ENCODE data around the gene PIK3AP1. TPM values are rescaled to one million over a fixed set of nuclear protein-coding genes. Genes with fewer than 3 reads are reported as not detected.
A peak's percentile ranks its signal among the peaks of the same experiment; 100 is the strongest.

The PIK3AP1 gene
- total RNA-seq, 1 experiment from 2014 or later, result 1.6 TPM

DNA sequence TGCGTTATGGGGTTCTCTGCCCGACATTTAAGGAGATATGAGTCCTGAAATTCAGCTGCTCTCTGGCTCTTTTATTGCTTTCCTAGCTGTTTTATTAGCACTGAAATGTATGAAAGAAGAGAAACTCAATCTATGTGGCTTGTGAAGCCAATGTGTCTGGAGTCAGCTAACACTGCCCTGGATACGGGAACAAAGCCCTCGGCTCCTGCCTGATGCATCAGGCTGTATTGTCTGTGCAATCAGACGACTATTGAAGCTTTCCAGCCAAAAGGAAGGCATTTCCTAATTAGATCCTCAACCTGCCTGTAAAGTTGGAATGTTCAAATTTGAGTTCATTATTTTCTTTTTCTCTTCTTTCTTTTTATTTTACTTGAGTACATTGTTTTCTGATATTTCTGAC, 111.5 kb downstream of the PIK3AP1 start:
- intact Hi-C loops (cut with micrococcal nuclease; ENCODE audit: unreplicated experiment), result no loop called here
- no peak for DNase-seq
- ChIA-PET CTCF (no interaction called here), POLR2A (interaction anchor here (0.6 kb wide), 1 partner anchor 32 kb away, joined by 3 read pairs; no protein-coding TSS in a partner anchor)
- Histone ChIP-seq H3K4me1 (peaks cover 62% of the 10 kb centered on the region), H3K27me3 (replicated peaks; ENCODE audit: control insufficient read depth, insufficient read depth, low read length) (no peaks in the 10 kb centered on the region), H3K9me3 (no peaks in the 10 kb centered on the region), H3K36me3 (ENCODE audit: control insufficient read depth, insufficient read depth, low read length) (no peaks in the 10 kb centered on the region), H3K4me3 (ENCODE audit: low read depth, low read length) (no peak overlapping the region)
- no TSS peak for BruUV-seq (replicated peaks)
- no peak overlapping the region for H3K4me3 Mint-ChIP-seq (ENCODE audit: unreplicated experiment)
- no peaks in the 10 kb centered on the region for H3K9me3 Mint-ChIP-seq (ENCODE audit: unreplicated experiment)
- no peak for TF ChIP-seq CTCF (IDR thresholded peaks at IDR 0.05; ENCODE audit: insufficient read depth in 1 of 2, low read depth in 1 of 2, low read length in 1 of 2, severe bottlenecking in 1 of 2, unreplicated experiment in 1 of 2)
- H3K27ac Mint-ChIP-seq (ENCODE audit: unreplicated experiment), result no peak overlapping the region
- H3K4me1 Mint-ChIP-seq (ENCODE audit: low read depth, unreplicated experiment), result peaks cover 47% of the 10 kb centered on the region
- no peaks in the 10 kb centered on the region for H3K27me3 Mint-ChIP-seq (ENCODE audit: insufficient read depth, unreplicated experiment)
- H3K36me3 Mint-ChIP-seq (ENCODE audit: insufficient read depth, unreplicated experiment), result peaks cover 6% of the 10 kb centered on the region

DNA sequence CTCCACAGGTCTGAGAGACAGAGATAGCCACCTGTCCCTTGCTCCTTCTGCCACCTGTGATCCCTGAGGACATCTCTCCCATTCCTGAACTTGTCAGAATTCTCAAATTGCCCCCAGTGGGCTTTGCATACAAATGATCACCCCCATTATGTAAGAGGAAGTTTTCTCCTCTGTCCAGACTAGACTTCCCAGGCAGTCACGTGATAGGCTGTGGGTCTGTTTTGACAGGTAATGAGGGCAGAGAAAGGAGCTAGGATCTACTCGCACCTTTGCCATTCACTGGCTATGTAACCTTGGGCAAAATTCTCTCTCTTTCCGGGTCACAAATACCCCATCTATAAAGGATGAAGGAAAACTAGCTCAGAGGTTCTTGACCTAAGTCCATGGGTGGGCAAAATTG, 112.1 kb downstream of the PIK3AP1 start:
- Histone ChIP-seq H3K27me3 (replicated peaks; ENCODE audit: control insufficient read depth, insufficient read depth, low read length) (no peaks in the 10 kb centered on the region), H3K4me1 (peaks cover 56% of the 10 kb centered on the region), H3K36me3 (ENCODE audit: control insufficient read depth, insufficient read depth, low read length) (no peaks in the 10 kb centered on the region), H3K9me3 (no peaks in the 10 kb centered on the region), H3K4me3 (ENCODE audit: low read depth, low read length) (no peak overlapping the region)
- intact Hi-C loops (cut with micrococcal nuclease; ENCODE audit: unreplicated experiment), result no loop called here
- Mint-ChIP-seq H3K9me3 (ENCODE audit: unreplicated experiment) (no peaks in the 10 kb centered on the region), H3K4me3 (ENCODE audit: unreplicated experiment) (no peak overlapping the region), H3K27ac (ENCODE audit: unreplicated experiment) (no peak overlapping the region), H3K27me3 (ENCODE audit: insufficient read depth, unreplicated experiment) (no peaks in the 10 kb centered on the region), H3K36me3 (ENCODE audit: insufficient read depth, unreplicated experiment) (peaks cover 6% of the 10 kb centered on the region), H3K4me1 (ENCODE audit: low read depth, unreplicated experiment) (peaks cover 47% of the 10 kb centered on the region)
- no peak for TF ChIP-seq CTCF (IDR thresholded peaks at IDR 0.05; ENCODE audit: insufficient read depth in 1 of 2, low read depth in 1 of 2, low read length in 1 of 2, severe bottlenecking in 1 of 2, unreplicated experiment in 1 of 2)
- CTCF ChIA-PET, result interaction anchor here (0.7 kb wide), 1 partner anchor 91 kb away, joined by 3 read pairs; no protein-coding TSS in a partner anchor
- POLR2A ChIA-PET, result interaction anchor here (0.6 kb wide), 1 partner anchor 32 kb away, joined by 3 read pairs; no protein-coding TSS in a partner anchor
- no TSS peak for BruUV-seq (replicated peaks)
- DNase-seq, result no peak

DNA sequence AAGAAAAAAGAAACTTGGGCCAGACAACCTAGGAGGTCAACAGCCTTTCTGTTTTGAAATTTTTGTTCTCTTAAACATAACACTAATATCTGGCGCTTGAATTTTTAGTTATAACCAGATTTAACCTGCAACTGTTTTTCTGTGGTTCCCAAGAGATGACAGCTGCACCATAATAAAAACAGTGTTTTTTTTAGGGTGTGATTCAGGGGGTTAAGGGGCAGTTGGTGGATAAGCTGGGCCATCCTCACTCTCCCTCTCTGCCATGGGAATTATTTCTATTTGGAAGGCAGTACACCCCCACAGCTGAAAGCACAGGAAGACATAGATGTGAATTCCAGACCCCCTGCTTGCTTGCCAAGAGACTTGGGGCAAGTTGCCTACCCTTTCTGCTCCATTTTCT, 113.4 kb downstream of the PIK3AP1 start:
- Mint-ChIP-seq H3K27ac (ENCODE audit: unreplicated experiment) (peak overlapping the region; percentile 93), H3K36me3 (ENCODE audit: insufficient read depth, unreplicated experiment) (peaks cover 6% of the 10 kb centered on the region), H3K4me1 (ENCODE audit: low read depth, unreplicated experiment) (peaks cover 39% of the 10 kb centered on the region), H3K4me3 (ENCODE audit: unreplicated experiment) (no peak overlapping the region), H3K27me3 (ENCODE audit: insufficient read depth, unreplicated experiment) (no peaks in the 10 kb centered on the region), H3K9me3 (ENCODE audit: unreplicated experiment) (no peaks in the 10 kb centered on the region)
- Histone ChIP-seq H3K27me3 (replicated peaks; ENCODE audit: control insufficient read depth, insufficient read depth, low read length) (no peaks in the 10 kb centered on the region), H3K4me1 (peaks cover 46% of the 10 kb centered on the region), H3K4me3 (ENCODE audit: low read depth, low read length) (no peak overlapping the region), H3K36me3 (ENCODE audit: control insufficient read depth, insufficient read depth, low read length) (no peaks in the 10 kb centered on the region), H3K9me3 (no peaks in the 10 kb centered on the region)
- DNase-seq, result no peak
- ChIA-PET CTCF (no interaction called here), POLR2A (no interaction called here)
- intact Hi-C loops (cut with micrococcal nuclease; ENCODE audit: unreplicated experiment), result loop anchor here (1.0 kb wide), 1 partner anchor 10 kb away; no protein-coding TSS in a partner anchor
- no TSS peak for BruUV-seq (replicated peaks)
- TF ChIP-seq CTCF (IDR thresholded peaks at IDR 0.05; ENCODE audit: insufficient read depth in 1 of 2, low read depth in 1 of 2, low read length in 1 of 2, severe bottlenecking in 1 of 2, unreplicated experiment in 1 of 2), result no peak

Measured in Caco-2 (cell line).